CD4-positive, alpha-beta T cell treated with Interleukin-2 at 100 ng/mL for 4 hours (primary cell): ENCODE measurements around the gene SSH2.

Experiments used
- DNase-seq: peaks from one replicate; pipeline ENCODE4 v3.0.0-alpha.2; 2020; ENCODE audit warnings: low spot score

Gene SSH2

GRCh38 chr17:29625037-29625750 lies 304.8 kb downstream of the SSH2 start:
- no peak for DNase-seq

GRCh38 chr17:29624586-29624985 lies 305.4 kb downstream of the SSH2 start:
- peak; percentile 1 for DNase-seq

GRCh38 chr17:29623283-29623647 lies 306.8 kb downstream of the SSH2 start:
- no peak for DNase-seq

- peak; percentile 59 for DNase-seq
These were observed 307.4 kb downstream of the SSH2 start, which contains the start of gene CORO6 for GRCh38 chr17:29622337-29623282. Gene CORO6 (minus strand): TSS chr17:29622912. CDS start chr17:29621421, 1,491 bp downstream.

GRCh38 chr17:29621751-29622194 lies 308.3 kb downstream of the SSH2 start:
- DNase-seq, result no peak

GRCh38 chr17:29620779-29621500 lies 309.1 kb downstream of the SSH2 start:
- no peak for DNase-seq

- DNase-seq, result no peak
These were observed 309.8 kb downstream of the SSH2 start for GRCh38 chr17:29620271-29620670.

- DNase-seq, result no peak
These were observed 310.8 kb downstream of the SSH2 start for GRCh38 chr17:29619251-29619650.

GRCh38 chr17:29618272-29619065 lies 311.6 kb downstream of the SSH2 start:
- DNase-seq, result no peak

- DNase-seq, result peak; percentile 89
These were observed 312.4 kb downstream of the SSH2 start for GRCh38 chr17:29617481-29618271.

- DNase-seq, result peak; percentile 92
These were observed 312.9 kb downstream of the SSH2 start for GRCh38 chr17:29617125-29617480.

- peak; percentile 7 for DNase-seq
These were observed 313.6 kb downstream of the SSH2 start for GRCh38 chr17:29616300-29617048.

GRCh38 chr17:29615492-29616299 lies 314.3 kb downstream of the SSH2 start:
- peak; percentile 83 for DNase-seq

GRCh38 chr17:29615048-29615385 lies 315.0 kb downstream of the SSH2 start:
- peak; percentile 81 for DNase-seq

GRCh38 chr17:29614349-29615047 lies 315.5 kb downstream of the SSH2 start:
- no peak for DNase-seq

- DNase-seq, result no peak
These were observed 316.2 kb downstream of the SSH2 start for GRCh38 chr17:29613856-29614255.

GRCh38 chr17:29613352-29613837 lies 316.6 kb downstream of the SSH2 start:
- DNase-seq, result peak; percentile 95
